Ishikawa (cell line): ENCODE results near the gene GNL3.

Experiments
- CEBPB ChIP-seq: IDR thresholded peaks from 2 replicates; pipeline ENCODE4 v1.6.1; 2012
- CREB1 ChIP-seq: IDR thresholded peaks from 2 replicates; pipeline ENCODE4 v1.6.1; 2012; ENCODE audit warnings: low read depth
- EGR1 ChIP-seq: IDR thresholded peaks from 2 replicates; pipeline ENCODE4 v1.6.1; 2012
- EP300 ChIP-seq: IDR thresholded peaks from 2 replicates; pipeline ENCODE4 v1.6.1; 2012; ENCODE audit warnings: borderline replicate concordance
- FOXM1 ChIP-seq: IDR thresholded peaks from 2 replicates; pipeline ENCODE4 v1.6.1; 2012; ENCODE audit warnings: low read depth, borderline replicate concordance
- MAX ChIP-seq: IDR thresholded peaks from 2 replicates; pipeline ENCODE4 v1.6.1; 2012
- NFIC ChIP-seq: IDR thresholded peaks from 2 replicates; pipeline ENCODE4 v1.6.1; 2012
- RAD21 ChIP-seq: IDR thresholded peaks from 2 replicates; pipeline ENCODE4 v1.6.1; 2012; ENCODE audit warnings: low read depth
- REST ChIP-seq: IDR thresholded peaks from 2 replicates; pipeline ENCODE4 v1.6.1; 2012; ENCODE audit warnings: low read depth, mild to moderate bottlenecking
- TAF1 ChIP-seq: IDR thresholded peaks from 2 replicates; pipeline ENCODE4 v1.6.1; 2012; ENCODE audit warnings: low read depth, mild to moderate bottlenecking
- TCF12 ChIP-seq: IDR thresholded peaks from 2 replicates; pipeline ENCODE4 v1.6.1; 2012; ENCODE audit warnings: low read depth
- TEAD4 ChIP-seq: IDR thresholded peaks from 2 replicates; pipeline ENCODE4 v1.6.1; 2012
- USF1 ChIP-seq: IDR thresholded peaks from 2 replicates; pipeline ENCODE4 v1.6.1; 2012
- YY1 ChIP-seq: IDR thresholded peaks from 2 replicates; pipeline ENCODE4 v1.6.1; 2012; ENCODE audit warnings: low read depth
- ZBTB7A ChIP-seq: IDR thresholded peaks from 2 replicates; pipeline ENCODE4 v1.6.1; 2012; ENCODE audit warnings: low read depth

Gene GNL3

GRCh38 chr3:52724511-52724910 lies 38.7 kb downstream of the GNL3 start:
- TF ChIP-seq RAD21 (no peak), EGR1 (no peak), EP300 (no peak), NFIC (no peak), YY1 (no peak), CEBPB (no peak), CREB1 (no peak), ZBTB7A (no peak), USF1 (no peak), REST (no peak), TCF12 (no peak), TEAD4 (no peak)

GRCh38 chr3:52730681-52731080 lies 44.8 kb downstream of the GNL3 start:
- TF ChIP-seq CREB1 (no peak), EGR1 (no peak), RAD21 (no peak), MAX (no peak), FOXM1 (no peak), CEBPB (no peak), ZBTB7A (no peak), TAF1 (no peak), USF1 (no peak), TEAD4 (no peak), YY1 (no peak), TCF12 (no peak), REST (no peak), EP300 (no peak), NFIC (no peak)

GRCh38 chr3:52731590-52731989 lies 45.8 kb downstream of the GNL3 start:
- no peak for TF ChIP-seq REST
- no peak for TF ChIP-seq CEBPB
- TF ChIP-seq NFIC: no peak
- no peak for TF ChIP-seq EP300
- TF ChIP-seq TAF1: no peak
- no peak for TF ChIP-seq EGR1
- no peak for TF ChIP-seq ZBTB7A
- no peak for TF ChIP-seq CREB1
- TF ChIP-seq FOXM1: no peak
- no peak for TF ChIP-seq MAX
- TF ChIP-seq TEAD4: no peak
- no peak for TF ChIP-seq USF1
- no peak for TF ChIP-seq RAD21
- no peak for TF ChIP-seq TCF12

GRCh38 chr3:52733256-52733891 lies 47.5 kb downstream of the GNL3 start:
- TF ChIP-seq USF1: no peak
- no peak for TF ChIP-seq RAD21
- TF ChIP-seq FOXM1: no peak
- TF ChIP-seq TCF12: no peak
- TF ChIP-seq TAF1: no peak
- TF ChIP-seq REST: no peak
- no peak for TF ChIP-seq MAX
- no peak for TF ChIP-seq CREB1
- TF ChIP-seq YY1: no peak
- no peak for TF ChIP-seq EGR1
- no peak for TF ChIP-seq CEBPB
- no peak for TF ChIP-seq ZBTB7A
- no peak for TF ChIP-seq NFIC
- TF ChIP-seq EP300: no peak
- TF ChIP-seq TEAD4: no peak
